A673 (cell line): ENCODE results near the gene GTPBP1.

Experiments used
- EZH2 ChIP-seq: fragments of 200-600 bp; sonication (generic); IDR thresholded peaks from 2 replicates; pipeline ENCODE4 v1.6.1; 2017; ENCODE audit warnings: borderline replicate concordance, low read depth, mild to moderate bottlenecking, mixed read lengths, antibody characterized with exemption, low read length; ENCODE audit not compliant: poor library complexity, severe bottlenecking
- TF ChIP-seq, protein P1 (sequence below): fragments of 300-800, 200-600 bp; sonication (generic); conservative IDR thresholded peaks from 2 replicates; pipeline ENCODE4 v1.5.1; 2017; ENCODE audit warnings: low read depth, mild to moderate bottlenecking, antibody characterized with exemption, low read length, moderate library complexity, mixed read lengths

GRCh38 chr22:38720350-38720749, 14.6 kb downstream of the GTPBP1 start:
- TF ChIP-seq, protein P1, sequence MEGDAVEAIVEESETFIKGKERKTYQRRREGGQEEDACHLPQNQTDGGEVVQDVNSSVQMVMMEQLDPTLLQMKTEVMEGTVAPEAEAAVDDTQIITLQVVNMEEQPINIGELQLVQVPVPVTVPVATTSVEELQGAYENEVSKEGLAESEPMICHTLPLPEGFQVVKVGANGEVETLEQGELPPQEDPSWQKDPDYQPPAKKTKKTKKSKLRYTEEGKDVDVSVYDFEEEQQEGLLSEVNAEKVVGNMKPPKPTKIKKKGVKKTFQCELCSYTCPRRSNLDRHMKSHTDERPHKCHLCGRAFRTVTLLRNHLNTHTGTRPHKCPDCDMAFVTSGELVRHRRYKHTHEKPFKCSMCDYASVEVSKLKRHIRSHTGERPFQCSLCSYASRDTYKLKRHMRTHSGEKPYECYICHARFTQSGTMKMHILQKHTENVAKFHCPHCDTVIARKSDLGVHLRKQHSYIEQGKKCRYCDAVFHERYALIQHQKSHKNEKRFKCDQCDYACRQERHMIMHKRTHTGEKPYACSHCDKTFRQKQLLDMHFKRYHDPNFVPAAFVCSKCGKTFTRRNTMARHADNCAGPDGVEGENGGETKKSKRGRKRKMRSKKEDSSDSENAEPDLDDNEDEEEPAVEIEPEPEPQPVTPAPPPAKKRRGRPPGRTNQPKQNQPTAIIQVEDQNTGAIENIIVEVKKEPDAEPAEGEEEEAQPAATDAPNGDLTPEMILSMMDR: no peak
- no peak for TF ChIP-seq EZH2
